HK-2 (cell line): Measurements from ENCODE around the gene GDF7.

Experiments used
- DNase-seq: peaks from one replicate; pipeline ENCODE4 v3.0.0-alpha.2; 2018; ENCODE audit not compliant: unreplicated experiment

Gene GDF7

GRCh38 chr2:20661421-20662307 is 5.3 kb upstream of the GDF7 start:
- peak; percentile 73 for DNase-seq

GRCh38 chr2:20662308-20662937 is 4.5 kb upstream of the GDF7 start:
- DNase-seq: no peak

- DNase-seq: no peak
Observed at GRCh38 chr2:20663196-20664070, 3.5 kb upstream of the GDF7 start.

- no peak for DNase-seq
Observed at GRCh38 chr2:20664071-20664390, 2.9 kb upstream of the GDF7 start.

- no peak for DNase-seq
Observed at GRCh38 chr2:20664431-20665242, 2.3 kb upstream of the GDF7 start.

- DNase-seq: no peak
Observed at GRCh38 chr2:20665243-20666004, 1.5 kb upstream of the GDF7 start.

GRCh38 chr2:20666005-20666303 is 990 bp upstream of the GDF7 start:
- DNase-seq: no peak

GRCh38 chr2:20667151-20667530 is 197 bp downstream of the GDF7 start:
- no peak for DNase-seq

- DNase-seq: no peak
Observed at GRCh38 chr2:20667531-20668401, 822 bp downstream of the GDF7 start.

GRCh38 chr2:20668451-20668850 is 1.5 kb downstream of the GDF7 start:
- DNase-seq: no peak

GRCh38 chr2:20668871-20669475 is 2.0 kb downstream of the GDF7 start:
- DNase-seq: no peak

- DNase-seq: no peak
Observed at GRCh38 chr2:20669562-20670314, 2.8 kb downstream of the GDF7 start.

- no peak for DNase-seq
Observed at GRCh38 chr2:20670315-20671035, 3.5 kb downstream of the GDF7 start.

- no peak for DNase-seq
Observed at GRCh38 chr2:20671036-20671735, 4.2 kb downstream of the GDF7 start.

- DNase-seq: no peak
Observed at GRCh38 chr2:20671736-20672080, 4.8 kb downstream of the GDF7 start.

- no peak for DNase-seq
Observed at GRCh38 chr2:20672201-20672951, 5.4 kb downstream of the GDF7 start.

GRCh38 chr2:20673686-20674308 is 6.9 kb downstream of the GDF7 start:
- DNase-seq: no peak
